HEK293 (cell line): ENCODE measurements around the gene CFAP410.

Source experiments
- CTCF ChIA-PET: fragments of 350-600 bp; formaldehyde crosslinking; extraction: SDS; loops from one replicate; lab custom pipeline; 2021; ENCODE audit warnings: antibody characterized with exemption; lab: Yijun Ruan, JAX
- POLR2A ChIA-PET: fragments of 300-600 bp; formaldehyde crosslinking; extraction: SDS; loops from one replicate; lab custom pipeline; 2020; ENCODE audit warnings: antibody characterized with exemption, inconsistent platforms; lab: Yijun Ruan, JAX
- H3K27ac ChIP-seq: fragments of 200-500 bp; sonication (Bioruptor generic); 2 replicates; pipeline ENCODE4 v1.5.1; 2014; ENCODE audit warnings: low read depth, low read length, control low read depth, inconsistent platforms; ENCODE audit errors: extremely low read depth
- H3K36me3 ChIP-seq, 2 experiments: fragments of 200-500 bp in 1 of 2; sonication (Bioruptor generic) in 1 of 2; 1 replicate in 1 of 2; 2 replicates in 1 of 2; pipeline ENCODE4 v1.5.1; 2014 to 2017; ENCODE audit warnings: inconsistent platforms in 2 of 2, low read length in 2 of 2; ENCODE audit not compliant: control insufficient read depth in 2 of 2, insufficient read depth in 1 of 2
- H3K4me1 ChIP-seq: fragments of 200-500 bp; sonication (Bioruptor generic); 2 replicates; pipeline ENCODE4 v1.5.1; 2014; ENCODE audit warnings: mild to moderate bottlenecking, low read length, inconsistent platforms; ENCODE audit not compliant: control insufficient read depth, insufficient read depth
- H3K4me3 ChIP-seq: 2 replicates; pipeline ENCODE4 v1.5.1; 2011; ENCODE audit warnings: low read depth, mild to moderate bottlenecking, control low read depth, low read length, moderate library complexity
- H3K9me3 ChIP-seq: fragments of 200-500 bp; sonication (Bioruptor generic); 2 replicates; pipeline ENCODE4 v1.5.1; 2014; ENCODE audit warnings: low read depth, low read length, inconsistent platforms; ENCODE audit not compliant: control insufficient read depth, insufficient read depth
- HOXC10 ChIP-seq: sonication (generic); formaldehyde crosslinking; IDR thresholded peaks from 2 replicates; pipeline ENCODE4 v1.8.1; 2023; ENCODE audit warnings: mild to moderate bottlenecking, missing genetic modification reagents
- OVOL3 ChIP-seq: fragments of 450-650 bp; formaldehyde crosslinking; IDR thresholded peaks from 2 replicates; pipeline ENCODE4 v1.5.1; 2016; ENCODE audit warnings: missing biosample characterization, missing genetic modification characterization
- ZBTB21 ChIP-seq: fragments of 450-650 bp; formaldehyde crosslinking; IDR thresholded peaks from 2 replicates; pipeline ENCODE4 v1.5.1; 2017; ENCODE audit warnings: missing biosample characterization, missing genetic modification characterization
- ZFP37 ChIP-seq: fragments of 450-650 bp; formaldehyde crosslinking; IDR thresholded peaks from 2 replicates; pipeline ENCODE4 v1.5.1; 2016; ENCODE audit warnings: missing biosample characterization, missing genetic modification characterization
- ZNF121 ChIP-seq: fragments of 450-650 bp; formaldehyde crosslinking; IDR thresholded peaks from 2 replicates; pipeline ENCODE4 v1.5.1; 2016; ENCODE audit warnings: missing biosample characterization, missing genetic modification characterization
- ZNF146 ChIP-seq: fragments of 450-650 bp; formaldehyde crosslinking; IDR thresholded peaks from 2 replicates; pipeline ENCODE4 v1.5.1; 2016; ENCODE audit warnings: missing biosample characterization, missing genetic modification characterization
- ZNF211 ChIP-seq: fragments of 450-650 bp; formaldehyde crosslinking; IDR thresholded peaks from 2 replicates; pipeline ENCODE4 v1.5.1; 2016; ENCODE audit warnings: low read depth, missing biosample characterization, missing genetic modification characterization
- ZNF335 ChIP-seq: fragments of 450-650 bp; formaldehyde crosslinking; conservative IDR thresholded peaks from 2 replicates; pipeline ENCODE4 v1.5.1; 2016; ENCODE audit warnings: missing biosample characterization, missing genetic modification characterization
- ZNF391 ChIP-seq: fragments of 450-650 bp; formaldehyde crosslinking; IDR thresholded peaks from 2 replicates; pipeline ENCODE4 v1.5.1; 2016; ENCODE audit warnings: low read depth, missing biosample characterization, missing genetic modification characterization, borderline replicate concordance
- ZNF558 ChIP-seq: fragments of 450-650 bp; formaldehyde crosslinking; IDR thresholded peaks from 2 replicates; pipeline ENCODE4 v1.5.1; 2016; ENCODE audit warnings: missing biosample characterization, missing genetic modification characterization
- ZNF623 ChIP-seq: fragments of 450-650 bp; formaldehyde crosslinking; IDR thresholded peaks from 2 replicates; pipeline ENCODE4 v1.5.1; 2016; ENCODE audit warnings: missing biosample characterization, missing genetic modification characterization
- TF ChIP-seq, protein P1 (sequence below): fragments of 450-650 bp; formaldehyde crosslinking; IDR thresholded peaks from 2 replicates; pipeline ENCODE4 v1.5.1; 2016; ENCODE audit warnings: missing biosample characterization, missing genetic modification characterization
- TF ChIP-seq, protein P2 (sequence below): IDR thresholded peaks from 2 replicates; pipeline ENCODE4 v1.6.1; 2011; ENCODE audit warnings: mild to moderate bottlenecking, low read depth, low read length, borderline replicate concordance
- TF ChIP-seq, protein P3 (sequence below): fragments of 450-650 bp; formaldehyde crosslinking; conservative IDR thresholded peaks from 2 replicates; pipeline ENCODE4 v1.5.1; 2016; ENCODE audit warnings: low read depth, missing biosample characterization, missing genetic modification characterization
- TF ChIP-seq, protein P4 (sequence below): fragments of 450-650 bp; formaldehyde crosslinking; optimal IDR thresholded peaks from 2 replicates; pipeline ENCODE3; 2016; ENCODE audit warnings: missing biosample characterization, mild to moderate bottlenecking, missing genetic modification characterization

Gene CFAP410

DNA sequence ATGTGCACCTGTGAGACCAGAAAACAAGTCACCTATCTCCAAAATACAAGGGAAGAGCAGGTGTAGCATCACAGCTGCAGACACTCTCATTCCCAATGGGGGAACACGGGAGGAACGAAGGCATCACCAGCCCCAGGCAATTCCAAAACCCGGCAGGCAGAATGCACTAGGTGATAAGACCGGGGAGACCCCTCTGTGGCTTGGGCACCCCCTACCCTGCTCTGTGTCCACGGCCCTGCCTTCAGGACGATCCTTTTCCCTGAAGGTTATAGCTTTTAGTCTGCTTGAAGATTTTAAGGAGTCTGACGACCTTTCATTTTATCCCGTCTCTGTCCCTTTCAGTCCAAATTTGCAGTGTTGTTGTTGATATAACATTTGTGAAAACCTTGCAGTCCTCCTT is 33.4 kb upstream of the CFAP410 start:
- Histone ChIP-seq H3K4me1 (no peaks in the 10 kb centered on the region), H3K27ac (no peak overlapping the region), H3K9me3 (no peaks in the 10 kb centered on the region), H3K36me3 (no peaks in the 10 kb centered on the region), H3K4me3 (no peak overlapping the region)
- ChIA-PET CTCF (interaction anchor here (1.2 to 1.4 kb wide), 2 partner anchors 21 to 31 kb away, joined by 3 to 5 read pairs; no protein-coding TSS in a partner anchor), POLR2A (no interaction called here)
- TF ChIP-seq ZFP37 (tag by site-specific recombination): no peak
- TF ChIP-seq HOXC10 (CRISPR knock-in tag): no peak
- no peak for TF ChIP-seq ZBTB21 (tag by site-specific recombination)

DNA sequence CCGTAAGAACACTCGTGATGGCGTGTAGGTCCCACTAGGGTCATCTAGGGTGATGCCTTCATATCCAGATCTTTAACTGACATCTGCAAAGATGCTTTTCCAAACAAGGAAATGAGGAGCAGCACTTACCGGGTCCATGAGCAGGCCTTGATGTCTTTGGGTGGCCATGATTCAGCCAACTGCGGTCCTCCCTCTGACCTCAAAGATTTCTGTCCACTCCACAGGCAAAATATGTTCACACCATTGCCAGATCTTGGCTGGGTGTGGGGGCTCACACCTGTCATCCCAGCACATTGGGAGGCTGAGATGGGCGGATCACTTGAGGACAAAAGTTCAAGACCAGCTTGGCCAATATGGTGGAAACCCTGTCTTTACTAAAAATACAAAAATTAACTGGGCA is 32.4 kb upstream of the CFAP410 start:
- H3K9me3 ChIP-seq: no peaks in the 10 kb centered on the region
- H3K36me3 ChIP-seq: no peaks in the 10 kb centered on the region
- ChIA-PET CTCF (interaction anchor here (1.4 kb wide), 1 partner anchor 30 kb away, joined by 3 read pairs; no protein-coding TSS in a partner anchor), POLR2A (no interaction called here)
- H3K4me1 ChIP-seq: no peaks in the 10 kb centered on the region
- TF ChIP-seq ZNF558 (no peak), OVOL3 (tag by site-specific recombination) (no peak), ZNF146 (no peak), ZNF211 (no peak), ZNF335 (tag by site-specific recombination) (no peak), ZNF391 (tag by site-specific recombination) (no peak), ZNF121 (tag by site-specific recombination) (no peak)
- TF ChIP-seq, protein P1, sequence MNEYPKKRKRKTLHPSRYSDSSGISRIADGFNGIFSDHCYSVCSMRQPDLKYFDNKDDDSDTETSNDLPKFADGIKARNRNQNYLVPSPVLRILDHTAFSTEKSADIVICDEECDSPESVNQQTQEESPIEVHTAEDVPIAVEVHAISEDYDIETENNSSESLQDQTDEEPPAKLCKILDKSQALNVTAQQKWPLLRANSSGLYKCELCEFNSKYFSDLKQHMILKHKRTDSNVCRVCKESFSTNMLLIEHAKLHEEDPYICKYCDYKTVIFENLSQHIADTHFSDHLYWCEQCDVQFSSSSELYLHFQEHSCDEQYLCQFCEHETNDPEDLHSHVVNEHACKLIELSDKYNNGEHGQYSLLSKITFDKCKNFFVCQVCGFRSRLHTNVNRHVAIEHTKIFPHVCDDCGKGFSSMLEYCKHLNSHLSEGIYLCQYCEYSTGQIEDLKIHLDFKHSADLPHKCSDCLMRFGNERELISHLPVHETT (tag by site-specific recombination): no peak
- TF ChIP-seq, protein P2, sequence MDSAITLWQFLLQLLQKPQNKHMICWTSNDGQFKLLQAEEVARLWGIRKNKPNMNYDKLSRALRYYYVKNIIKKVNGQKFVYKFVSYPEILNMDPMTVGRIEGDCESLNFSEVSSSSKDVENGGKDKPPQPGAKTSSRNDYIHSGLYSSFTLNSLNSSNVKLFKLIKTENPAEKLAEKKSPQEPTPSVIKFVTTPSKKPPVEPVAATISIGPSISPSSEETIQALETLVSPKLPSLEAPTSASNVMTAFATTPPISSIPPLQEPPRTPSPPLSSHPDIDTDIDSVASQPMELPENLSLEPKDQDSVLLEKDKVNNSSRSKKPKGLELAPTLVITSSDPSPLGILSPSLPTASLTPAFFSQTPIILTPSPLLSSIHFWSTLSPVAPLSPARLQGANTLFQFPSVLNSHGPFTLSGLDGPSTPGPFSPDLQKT: no peak
- TF ChIP-seq, protein P3, sequence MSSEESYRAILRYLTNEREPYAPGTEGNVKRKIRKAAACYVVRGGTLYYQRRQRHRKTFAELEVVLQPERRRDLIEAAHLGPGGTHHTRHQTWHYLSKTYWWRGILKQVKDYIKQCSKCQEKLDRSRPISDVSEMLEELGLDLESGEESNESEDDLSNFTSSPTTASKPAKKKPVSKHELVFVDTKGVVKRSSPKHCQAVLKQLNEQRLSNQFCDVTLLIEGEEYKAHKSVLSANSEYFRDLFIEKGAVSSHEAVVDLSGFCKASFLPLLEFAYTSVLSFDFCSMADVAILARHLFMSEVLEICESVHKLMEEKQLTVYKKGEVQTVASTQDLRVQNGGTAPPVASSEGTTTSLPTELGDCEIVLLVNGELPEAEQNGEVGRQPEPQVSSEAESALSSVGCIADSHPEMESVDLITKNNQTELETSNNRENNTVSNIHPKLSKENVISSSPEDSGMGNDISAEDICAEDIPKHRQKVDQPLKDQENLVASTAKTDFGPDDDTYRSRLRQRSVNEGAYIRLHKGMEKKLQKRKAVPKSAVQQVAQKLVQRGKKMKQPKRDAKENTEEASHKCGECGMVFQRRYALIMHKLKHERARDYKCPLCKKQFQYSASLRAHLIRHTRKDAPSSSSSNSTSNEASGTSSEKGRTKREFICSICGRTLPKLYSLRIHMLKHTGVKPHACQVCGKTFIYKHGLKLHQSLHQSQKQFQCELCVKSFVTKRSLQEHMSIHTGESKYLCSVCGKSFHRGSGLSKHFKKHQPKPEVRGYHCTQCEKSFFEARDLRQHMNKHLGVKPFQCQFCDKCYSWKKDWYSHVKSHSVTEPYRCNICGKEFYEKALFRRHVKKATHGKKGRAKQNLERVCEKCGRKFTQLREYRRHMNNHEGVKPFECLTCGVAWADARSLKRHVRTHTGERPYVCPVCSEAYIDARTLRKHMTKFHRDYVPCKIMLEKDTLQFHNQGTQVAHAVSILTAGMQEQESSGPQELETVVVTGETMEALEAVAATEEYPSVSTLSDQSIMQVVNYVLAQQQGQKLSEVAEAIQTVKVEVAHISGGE: no peak
- TF ChIP-seq, protein P4, sequence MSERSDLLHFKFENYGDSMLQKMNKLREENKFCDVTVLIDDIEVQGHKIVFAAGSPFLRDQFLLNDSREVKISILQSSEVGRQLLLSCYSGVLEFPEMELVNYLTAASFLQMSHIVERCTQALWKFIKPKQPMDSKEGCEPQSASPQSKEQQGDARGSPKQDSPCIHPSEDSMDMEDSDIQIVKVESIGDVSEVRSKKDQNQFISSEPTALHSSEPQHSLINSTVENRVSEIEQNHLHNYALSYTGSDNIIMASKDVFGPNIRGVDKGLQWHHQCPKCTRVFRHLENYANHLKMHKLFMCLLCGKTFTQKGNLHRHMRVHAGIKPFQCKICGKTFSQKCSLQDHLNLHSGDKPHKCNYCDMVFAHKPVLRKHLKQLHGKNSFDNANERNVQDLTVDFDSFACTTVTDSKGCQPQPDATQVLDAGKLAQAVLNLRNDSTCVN (tag by site-specific recombination): no peak
- H3K27ac ChIP-seq: no peak overlapping the region
- H3K4me3 ChIP-seq: no peak overlapping the region

DNA sequence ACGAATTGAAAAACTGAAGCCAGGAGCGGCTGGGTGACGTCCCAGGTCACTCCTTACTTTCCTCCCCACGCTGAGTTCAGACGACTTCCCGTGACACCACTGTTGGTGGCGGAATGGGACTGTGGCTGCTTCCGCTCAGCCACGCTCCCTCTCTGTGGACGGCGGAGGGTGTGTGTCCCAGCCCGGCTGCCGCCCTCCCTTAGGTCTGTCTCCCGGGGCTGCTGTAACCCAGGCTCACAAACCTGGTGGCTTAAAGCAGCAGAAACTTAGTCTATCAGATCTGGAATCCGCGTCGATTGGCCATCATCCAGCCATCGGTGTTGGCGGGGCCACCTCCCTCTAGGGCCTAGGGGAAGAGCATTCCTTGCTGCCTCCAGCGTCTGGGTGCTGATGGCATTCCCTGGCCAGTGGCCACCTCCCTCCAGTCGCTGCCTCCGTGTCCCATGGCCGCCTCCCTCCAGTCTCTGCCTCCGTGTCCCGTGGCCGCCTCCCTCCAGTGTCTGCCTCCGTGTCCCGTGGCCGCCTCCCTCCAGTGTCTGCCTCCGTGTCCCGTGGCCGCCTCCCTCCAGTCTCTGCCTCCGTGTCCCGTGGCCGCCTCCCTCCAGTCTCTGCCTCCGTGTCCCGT is 31.7 kb upstream of the CFAP410 start:
- ChIA-PET CTCF (no interaction called here), POLR2A (no interaction called here)
- H3K36me3 ChIP-seq: no peaks in the 10 kb centered on the region

More for the DNA sequence above, 31.7 kb upstream of the CFAP410 start:
- no peak for TF ChIP-seq ZNF623
- TF ChIP-seq, protein P4 (tag by site-specific recombination): peak; percentile 3
- H3K27ac ChIP-seq: no peak overlapping the region
- no peaks in the 10 kb centered on the region for H3K4me1 ChIP-seq
- H3K9me3 ChIP-seq: no peaks in the 10 kb centered on the region
- no peak overlapping the region for H3K4me3 ChIP-seq
